B cell (primary cell): ENCODE results near the gene EPB41L3. TPM values are rescaled to one million over a fixed set of nuclear protein-coding genes. Genes with fewer than 3 reads are reported as not detected.

Experiments
- ATAC-seq: fragments of 200-7000 bp; cut with Tn5 transposase; one replicate; pipeline ENCODE4 v1.10.0; 2021; ENCODE audit warnings: low read depth, mild to moderate bottlenecking, moderate number of reproducible peaks, moderate library complexity
- CTCF ChIA-PET: fragments of 350-600 bp; sonication (Branson Sonifier 250); formaldehyde crosslinking; loops from one replicate; lab custom pipeline; 2021; ENCODE audit warnings: antibody characterized with exemption, inconsistent platforms; lab: Charles Lee
- POLR2A ChIA-PET: fragments of 350-600 bp; sonication (Branson Sonifier 250); formaldehyde crosslinking; loops from one replicate; lab custom pipeline; 2021; ENCODE audit warnings: antibody characterized with exemption; lab: Charles Lee
- DNase-seq: peaks from one replicate; pipeline ENCODE4 v3.0.0; 2013
- H2AFZ ChIP-seq: 2 replicates; pipeline ENCODE4 v1.6.1; 2012; ENCODE audit warnings: mild to moderate bottlenecking, low read depth, low read length; ENCODE audit not compliant: insufficient read depth, poor library complexity, severe bottlenecking
- H3K27ac ChIP-seq, 2 donors: 1 replicate in 1 of 2; 2 replicates in 1 of 2; pipeline ENCODE4 v1.5.1; 2012 to 2013; ENCODE audit warnings: low read length in 2 of 2, mild to moderate bottlenecking in 2 of 2, moderate library complexity in 1 of 2
- H3K27me3 ChIP-seq, 4 experiments: fragments of 200-600 bp in 1 of 4; sonication (generic) in 1 of 4; replicated peaks in 1 of 4; 1 replicate in 2 of 4; 2 replicates in 2 of 4; pipeline versions ENCODE4 v1.6.1 to v1.7.0; 2013 to 2016; ENCODE audit warnings: low read length in 3 of 4, mild to moderate bottlenecking in 2 of 4, mixed read lengths in 1 of 4, moderate library complexity in 1 of 4; ENCODE audit not compliant: insufficient read depth in 4 of 4, control insufficient read depth in 3 of 4; ENCODE audit errors: control extremely low read depth in 1 of 4
- H3K36me3 ChIP-seq, 2 experiments: replicated peaks in 1 of 2; 1 replicate in 1 of 2; 2 replicates in 1 of 2; pipeline versions ENCODE4 v1.6.1 to v1.7.1; 2013; ENCODE audit warnings: low read length in 1 of 2; ENCODE audit not compliant: insufficient read depth in 2 of 2, control insufficient read depth in 1 of 2; ENCODE audit errors: control extremely low read depth in 1 of 2, extremely low read depth in 1 of 2
- H3K4me1 ChIP-seq, 2 donors: fragments of 200-600 bp in 1 of 2; sonication (generic) in 1 of 2; 1 replicate in 1 of 2; 2 replicates in 1 of 2; pipeline versions ENCODE4 v1.5.1 to v1.6.1; 2013 to 2017; ENCODE audit warnings: low read length in 2 of 2; ENCODE audit not compliant: control insufficient read depth in 2 of 2, insufficient read depth in 2 of 2
- H3K4me2 ChIP-seq: replicated peaks from 2 replicates; pipeline ENCODE3; 2012; ENCODE audit warnings: mild to moderate bottlenecking, low read depth, low read length; ENCODE audit not compliant: poor library complexity, severe bottlenecking
- H3K4me3 ChIP-seq, 5 experiments: fragments of 200-600 bp in 1 of 5; sonication (generic) in 1 of 5; 1 replicate in 3 of 5; 2 replicates in 2 of 5; pipeline versions ENCODE4 v1.5.1 to v1.7.0; 2011 to 2016; ENCODE audit warnings: low read length in 4 of 5, mild to moderate bottlenecking in 4 of 5, low read depth in 2 of 5, control low read depth in 1 of 5, moderate library complexity in 1 of 5; ENCODE audit not compliant: insufficient read depth in 1 of 5; ENCODE audit errors: control extremely low read depth in 1 of 5, extremely low read depth in 1 of 5
- H3K79me2 ChIP-seq: fragments of 200-600 bp; sonication (generic); one replicate; pipeline ENCODE4 v1.6.0; 2016; ENCODE audit warnings: low read length; ENCODE audit not compliant: control insufficient read depth, insufficient read depth
- H3K9ac ChIP-seq: fragments of 200-600 bp; sonication (generic); 2 replicates; pipeline ENCODE4 v1.6.1; 2017; ENCODE audit warnings: mild to moderate bottlenecking, low read length, moderate library complexity
- H3K9me3 ChIP-seq, 3 donors: one replicate each; pipeline versions ENCODE4 v1.6.1 to v1.7.1; 2013; ENCODE audit warnings: low read length in 2 of 3; ENCODE audit not compliant: control insufficient read depth in 2 of 3, insufficient read depth in 1 of 3; ENCODE audit errors: control extremely low read depth in 1 of 3
- H4K20me1 ChIP-seq: 2 replicates; pipeline ENCODE4 v1.6.0; 2012; ENCODE audit warnings: mild to moderate bottlenecking, low read length; ENCODE audit not compliant: insufficient read depth, control insufficient read depth, poor library complexity, severe bottlenecking
- H3K27ac Mint-ChIP-seq: one replicate; pipeline ENCODE4 v1.8.0; 2021; ENCODE audit warnings: mixed read lengths
- H3K27me3 Mint-ChIP-seq: one replicate; pipeline ENCODE4 v1.8.0; 2021; ENCODE audit warnings: mixed read lengths
- H3K4me1 Mint-ChIP-seq: one replicate; pipeline ENCODE4 v1.8.0; 2021; ENCODE audit warnings: mixed read lengths
- H3K4me3 Mint-ChIP-seq: one replicate; pipeline ENCODE4 v1.8.0; 2021; ENCODE audit warnings: mixed read lengths
- H3K9me3 Mint-ChIP-seq: one replicate; pipeline ENCODE4 v1.8.0; 2022; ENCODE audit warnings: mixed read lengths; ENCODE audit not compliant: insufficient read depth
- EZH2 ChIP-seq: IDR thresholded peaks from 2 replicates; pipeline ENCODE4 v1.6.1; 2012; ENCODE audit warnings: borderline replicate concordance, low read depth, mild to moderate bottlenecking, moderate library complexity, low read length; ENCODE audit not compliant: insufficient read depth, poor library complexity, severe bottlenecking
- WGBS: methylation state at CpG from one replicate; pipeline ENCODE4 v1.1.5; 2013; ENCODE audit warnings: missing lambda C conversion rate; ENCODE audit not compliant: insufficient coverage; 5-methylcytosine and 5-hydroxymethylcytosine counted together
- intact Hi-C: fragments of 100-400 bp; cut with micrococcal nuclease; formaldehyde crosslinking; loops from one replicate; pipeline ENCODE4 v1.10.0; 2022
- polyA plus RNA-seq: library from polyadenylated mRNA; depleted of rRNA; stranded (reverse); fragments of >200 nt; gene quantifications from 2 replicates; pipeline ENCODE4 v1.2.3, GENCODE V29; 2012
- total RNA-seq, 2 donors: library from RNA; stranded (reverse); fragments of 120-200 nt in 1 of 2; gene quantifications; 1 replicate in 1 of 2; 2 replicates in 1 of 2; pipeline versions ENCODE4 v1.2.3 to v1.2.4, GENCODE V29; 2013 to 2022
- TF ChIP-seq, protein P1 (sequence below): fragments of 200-600 bp; IDR thresholded peaks from one replicate; pipeline ENCODE4 v1.8.0; 2022; ENCODE audit warnings: antibody characterized with exemption, mild to moderate bottlenecking

EPB41L3 gene
- total and polyA plus RNA-seq, 2 donors (not counting 1 experiment from before 2014, with no cell fraction given): 0.57 to 0.58 TPM

DNA sequence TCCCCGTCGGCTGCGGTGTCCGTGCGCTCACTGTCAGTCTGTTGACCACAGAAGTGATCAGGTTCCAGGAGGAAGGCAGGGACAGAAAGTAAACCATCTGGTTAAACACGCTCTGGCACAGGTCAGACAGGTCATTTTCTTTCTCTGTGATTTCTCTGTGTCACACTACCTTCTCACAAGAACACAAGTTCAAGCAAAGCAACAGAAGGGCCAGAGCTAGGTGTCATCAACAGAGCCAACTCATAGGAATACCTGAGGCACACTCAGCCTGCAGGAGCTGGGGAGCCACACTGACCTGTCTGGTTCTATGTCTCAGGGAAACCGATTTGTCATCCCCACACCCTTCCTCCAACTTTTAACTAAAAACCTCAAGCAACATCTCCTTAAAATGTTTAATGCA is 133.2 kb downstream of the EPB41L3 start:
- no peak overlapping the region for H2AFZ ChIP-seq
- H3K4me3 ChIP-seq: no peak overlapping the region
- peaks cover 9% of the 10 kb centered on the region for H3K27me3 Mint-ChIP-seq
- no peaks in the 10 kb centered on the region for H4K20me1 ChIP-seq
- no peaks in the 10 kb centered on the region for H3K27me3 ChIP-seq
- H3K4me3 Mint-ChIP-seq: no peak overlapping the region
- H3K27ac Mint-ChIP-seq: no peak overlapping the region
- TF ChIP-seq EZH2: no peak
- TF ChIP-seq, protein P1, sequence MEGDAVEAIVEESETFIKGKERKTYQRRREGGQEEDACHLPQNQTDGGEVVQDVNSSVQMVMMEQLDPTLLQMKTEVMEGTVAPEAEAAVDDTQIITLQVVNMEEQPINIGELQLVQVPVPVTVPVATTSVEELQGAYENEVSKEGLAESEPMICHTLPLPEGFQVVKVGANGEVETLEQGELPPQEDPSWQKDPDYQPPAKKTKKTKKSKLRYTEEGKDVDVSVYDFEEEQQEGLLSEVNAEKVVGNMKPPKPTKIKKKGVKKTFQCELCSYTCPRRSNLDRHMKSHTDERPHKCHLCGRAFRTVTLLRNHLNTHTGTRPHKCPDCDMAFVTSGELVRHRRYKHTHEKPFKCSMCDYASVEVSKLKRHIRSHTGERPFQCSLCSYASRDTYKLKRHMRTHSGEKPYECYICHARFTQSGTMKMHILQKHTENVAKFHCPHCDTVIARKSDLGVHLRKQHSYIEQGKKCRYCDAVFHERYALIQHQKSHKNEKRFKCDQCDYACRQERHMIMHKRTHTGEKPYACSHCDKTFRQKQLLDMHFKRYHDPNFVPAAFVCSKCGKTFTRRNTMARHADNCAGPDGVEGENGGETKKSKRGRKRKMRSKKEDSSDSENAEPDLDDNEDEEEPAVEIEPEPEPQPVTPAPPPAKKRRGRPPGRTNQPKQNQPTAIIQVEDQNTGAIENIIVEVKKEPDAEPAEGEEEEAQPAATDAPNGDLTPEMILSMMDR: no peak
- H3K36me3 ChIP-seq: no peaks in the 10 kb centered on the region
- H3K9ac ChIP-seq: no peak overlapping the region
- no peaks in the 10 kb centered on the region for H3K9me3 ChIP-seq
- 96% methylated on average over 6 of the region's 7 CpGs for WGBS
- H3K4me1 Mint-ChIP-seq: no peaks in the 10 kb centered on the region
- POLR2A ChIA-PET: no interaction called here
- H3K79me2 ChIP-seq: no peaks in the 10 kb centered on the region
- ATAC-seq (no peak), DNase-seq (no peak)
- CTCF ChIA-PET: no interaction called here
- no peak overlapping the region for H3K27ac ChIP-seq
- no peaks in the 10 kb centered on the region for H3K4me1 ChIP-seq
- no peaks in the 10 kb centered on the region for H3K9me3 Mint-ChIP-seq
- H3K4me2 ChIP-seq: no peak overlapping the region
- intact Hi-C loops: loop anchor here (5.0 kb wide), 1 partner anchor 852 kb away; no protein-coding TSS in a partner anchor

DNA sequence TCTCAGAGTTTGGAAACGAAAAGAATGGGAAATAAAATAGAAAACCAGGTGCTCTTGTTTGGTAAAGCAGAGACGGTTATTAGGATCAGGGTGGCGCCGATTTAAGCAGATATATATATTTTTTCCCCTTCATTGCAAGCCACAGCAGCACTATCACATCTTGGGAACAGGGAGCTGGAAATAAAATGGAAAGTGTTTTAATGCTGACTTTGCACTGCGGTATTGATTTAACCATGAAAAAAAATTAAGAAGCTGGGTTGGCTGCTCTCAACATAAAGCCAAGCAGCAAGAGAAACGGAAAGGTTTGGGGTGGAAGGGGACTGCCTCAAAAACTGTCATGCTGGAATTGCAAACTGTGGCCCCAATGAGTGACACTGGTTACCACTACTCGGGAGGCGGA is 145.5 kb downstream of the EPB41L3 start:
- no peak overlapping the region for H3K4me2 ChIP-seq
- H4K20me1 ChIP-seq: no peaks in the 10 kb centered on the region
- no peak for ATAC-seq
- no peaks in the 10 kb centered on the region for H3K9me3 ChIP-seq
- ChIA-PET CTCF (no interaction called here), POLR2A (no interaction called here)
- no peak overlapping the region for H3K4me3 ChIP-seq
- Mint-ChIP-seq H3K9me3 (no peaks in the 10 kb centered on the region), H3K4me1 (no peaks in the 10 kb centered on the region), H3K27me3 (peaks cover 14% of the 10 kb centered on the region), H3K4me3 (no peak overlapping the region), H3K27ac (no peak overlapping the region)
- H3K36me3 ChIP-seq: no peaks in the 10 kb centered on the region
- H3K27me3 ChIP-seq: no peaks in the 10 kb centered on the region
- intact Hi-C loops: no loop called here
- H3K9ac ChIP-seq: no peak overlapping the region
- no peak overlapping the region for H3K27ac ChIP-seq
- H3K4me1 ChIP-seq: no peaks in the 10 kb centered on the region
- no peaks in the 10 kb centered on the region for H3K79me2 ChIP-seq
- no peak for DNase-seq
- no peak overlapping the region for H2AFZ ChIP-seq
- WGBS: 89% methylated on average over 4 of the region's 8 CpGs
- no peak for TF ChIP-seq EZH2
- TF ChIP-seq, protein P1: no peak
